Measurements from ENCODE around the gene DPH2. TPM values are rescaled to one million over a fixed set of nuclear protein-coding genes. Genes with fewer than 3 reads are reported as not detected.

Gene DPH2
- 41.2 and 43.3 TPM in 2 replicates for total RNA-seq (2022)
- Bru-seq, nascent RNA = percentile 66 among the genes with signal in this experiment
- percentile 86 among the genes with signal in this experiment for BruChase-seq, experiment 1, labeled RNA remaining after a 6-hour chase
- BruChase-seq, experiment 2, labeled RNA remaining after a 2-hour chase = percentile 86 among the genes with signal in this experiment
- long read RNA-seq, transcript DPH2-209 (6 exons, 2,414 nt) = minor isoform, 6 of 65 reads
- long read RNA-seq, transcript DPH2-201 (6 exons, 2,472 nt) = major isoform, 32 of 65 reads
- long read RNA-seq, partial matches to known transcripts = 11 of 65 reads
- long read RNA-seq, other reads (novel, unspliced or antisense) = 16 of 65 reads

GRCh38 chr1:43969746-43970466 lies at the start of gene DPH2:
TSS of gene DPH2 (plus strand) at chr1:43970010. CDS start at chr1:43970176, 166 bp downstream.
- Mint-ChIP-seq H3K27ac (ENCODE audit: unreplicated experiment) (peak within 1 kb of the TSS; percentile 74), H3K4me3 (ENCODE audit: low read depth, unreplicated experiment) (peak within 1 kb of the TSS; percentile 98), H3K36me3 (ENCODE audit: insufficient read depth, unreplicated experiment) (peaks cover 39% of the 10 kb centered on the region), H3K27me3 (ENCODE audit: unreplicated experiment) (no peaks in the 10 kb centered on the region), H3K9me3 (ENCODE audit: low read depth, unreplicated experiment) (no peaks in the 10 kb centered on the region), H3K4me1 (ENCODE audit: low read depth, unreplicated experiment) (peaks cover 23% of the 10 kb centered on the region)
- intact Hi-C loops (cut with micrococcal nuclease; ENCODE audit: unreplicated experiment) = no loop called here
- TSS peak; percentile 64 for BruUV-seq (replicated peaks)
- TF ChIP-seq CTCF (IDR thresholded peaks at IDR 0.05; ENCODE audit: unreplicated experiment) = no peak
- peak; percentile 94 for DNase-seq
- CTCF ChIA-PET = interaction anchor here (0.6 to 1.0 kb wide), 7 partner anchors 14 to 1628 kb away, joined by 3 to 6 read pairs (median 3); partner anchors contain the start of gene IPO13

GRCh38 chr1:43921022-43921421 lies 48.8 kb upstream of the DPH2 start:
- Mint-ChIP-seq H3K4me1 (ENCODE audit: low read depth, unreplicated experiment) (no peaks in the 10 kb centered on the region), H3K27ac (ENCODE audit: unreplicated experiment) (no peak overlapping the region), H3K27me3 (ENCODE audit: unreplicated experiment) (no peaks in the 10 kb centered on the region), H3K9me3 (ENCODE audit: low read depth, unreplicated experiment) (no peaks in the 10 kb centered on the region), H3K4me3 (ENCODE audit: low read depth, unreplicated experiment) (no peak overlapping the region), H3K36me3 (ENCODE audit: insufficient read depth, unreplicated experiment) (no peaks in the 10 kb centered on the region)
- BruUV-seq (replicated peaks) = no TSS peak
- DNase-seq = no peak
- intact Hi-C loops (cut with micrococcal nuclease; ENCODE audit: unreplicated experiment) = no loop called here
- CTCF ChIA-PET = no interaction called here
- no peak for TF ChIP-seq CTCF (IDR thresholded peaks at IDR 0.05; ENCODE audit: unreplicated experiment)

- BruUV-seq (replicated peaks) = no TSS peak
- intact Hi-C loops (cut with micrococcal nuclease; ENCODE audit: unreplicated experiment) = no loop called here
- CTCF ChIA-PET = interaction anchor here (0.6 kb wide), 1 partner anchor 819 kb away, joined by 3 read pairs; no protein-coding TSS in a partner anchor
- Mint-ChIP-seq H3K27me3 (ENCODE audit: unreplicated experiment) (no peaks in the 10 kb centered on the region), H3K4me3 (ENCODE audit: low read depth, unreplicated experiment) (no peak overlapping the region), H3K27ac (ENCODE audit: unreplicated experiment) (no peak overlapping the region), H3K36me3 (ENCODE audit: insufficient read depth, unreplicated experiment) (no peaks in the 10 kb centered on the region), H3K9me3 (ENCODE audit: low read depth, unreplicated experiment) (peaks cover under 1% of the 10 kb centered on the region), H3K4me1 (ENCODE audit: low read depth, unreplicated experiment) (no peaks in the 10 kb centered on the region)
- TF ChIP-seq CTCF (IDR thresholded peaks at IDR 0.05; ENCODE audit: unreplicated experiment) = no peak
- DNase-seq = no peak
These were observed 45.3 kb upstream of the DPH2 start for GRCh38 chr1:43924516-43924915.

GRCh38 chr1:43925846-43926245 lies 44.0 kb upstream of the DPH2 start:
- H3K36me3 Mint-ChIP-seq (ENCODE audit: insufficient read depth, unreplicated experiment) = no peaks in the 10 kb centered on the region
- no peaks in the 10 kb centered on the region for H3K4me1 Mint-ChIP-seq (ENCODE audit: low read depth, unreplicated experiment)
- H3K4me3 Mint-ChIP-seq (ENCODE audit: low read depth, unreplicated experiment) = no peak overlapping the region
- no peaks in the 10 kb centered on the region for H3K27me3 Mint-ChIP-seq (ENCODE audit: unreplicated experiment)
- TF ChIP-seq CTCF (IDR thresholded peaks at IDR 0.05; ENCODE audit: unreplicated experiment) = no peak
- CTCF ChIA-PET = no interaction called here
- intact Hi-C loops (cut with micrococcal nuclease; ENCODE audit: unreplicated experiment) = no loop called here
- no peak for DNase-seq
- peaks cover 2% of the 10 kb centered on the region for H3K9me3 Mint-ChIP-seq (ENCODE audit: low read depth, unreplicated experiment)
- BruUV-seq (replicated peaks) = no TSS peak
- H3K27ac Mint-ChIP-seq (ENCODE audit: unreplicated experiment) = no peak overlapping the region
